SU-DHL-6 (cell line): Measurements from ENCODE around the gene CHST15.

Experiments used
- H2AFZ ChIP-seq: fragments of 200-600 bp; sonication (generic); 2 replicates; pipeline ENCODE4 v1.6.1; 2014; ENCODE audit warnings: low read depth, mild to moderate bottlenecking, moderate library complexity, mixed read lengths, antibody characterized with exemption, low read length; ENCODE audit not compliant: severe bottlenecking
- H3F3A ChIP-seq: fragments of 200-600 bp; shearing (Covaris generic); 2 replicates; pipeline ENCODE4 v1.6.0; 2016; ENCODE audit warnings: antibody characterized with exemption, mild to moderate bottlenecking; ENCODE audit not compliant: insufficient read depth
- H3K27ac ChIP-seq: fragments of 200-600 bp; sonication (generic); 2 replicates; pipeline ENCODE4 v1.5.1; 2016; ENCODE audit warnings: low read depth, mild to moderate bottlenecking, low read length, moderate library complexity, mixed read lengths
- H3K27me3 ChIP-seq: fragments of 200-600 bp; sonication (generic), shearing (Covaris generic); 2 replicates; pipeline ENCODE4 v1.6.0; 2014; ENCODE audit warnings: mild to moderate bottlenecking, low read length
- H3K36me3 ChIP-seq: fragments of 200-600 bp; sonication (generic); 2 replicates; pipeline ENCODE4 v1.6.1; 2014; ENCODE audit warnings: mild to moderate bottlenecking, low read length, mixed read lengths
- H3K4me2 ChIP-seq: fragments of 300-600, 200-600 bp; shearing (Covaris generic), sonication (generic); 2 replicates; pipeline ENCODE4 v1.6.0; 2014; ENCODE audit warnings: low read length, low read depth, mild to moderate bottlenecking; ENCODE audit not compliant: poor library complexity, severe bottlenecking
- H3K4me3 ChIP-seq: fragments of 200-600 bp; sonication (generic); 2 replicates; pipeline ENCODE4 v1.5.1; 2014; ENCODE audit warnings: antibody characterized with exemption, low read length, mild to moderate bottlenecking, mixed read lengths; ENCODE audit not compliant: insufficient read depth, poor library complexity, severe bottlenecking
- H3K79me2 ChIP-seq: fragments of 200-600 bp; sonication (generic); 2 replicates; pipeline ENCODE4 v1.6.1; 2014; ENCODE audit warnings: mild to moderate bottlenecking, low read length, moderate library complexity; ENCODE audit not compliant: insufficient read depth
- H3K9ac ChIP-seq: fragments of 200-600 bp; sonication (generic); 2 replicates; pipeline ENCODE4 v1.7.0; 2014; ENCODE audit warnings: mild to moderate bottlenecking, low read length
- H3K9me2 ChIP-seq: fragments of 200-600 bp; sonication (generic); replicated peaks from 2 replicates; pipeline ENCODE4 v1.6.1; 2014; ENCODE audit warnings: low read length; ENCODE audit not compliant: insufficient read depth
- H3K9me3 ChIP-seq: fragments of 200-600 bp; sonication (generic); 2 replicates; pipeline ENCODE4 v1.6.1; 2014; ENCODE audit warnings: low read length, mixed read lengths; ENCODE audit not compliant: insufficient read depth
- H4K20me1 ChIP-seq: fragments of 200-600 bp; sonication (generic); 2 replicates; pipeline ENCODE4 v1.6.1; 2014; ENCODE audit warnings: low read depth, mild to moderate bottlenecking, antibody characterized with exemption, low read length, moderate library complexity, mixed read lengths
- EZH2phosphoT487 ChIP-seq: fragments of 200-600 bp; sonication (generic), shearing (Covaris generic); conservative IDR thresholded peaks from 2 replicates; pipeline ENCODE4 v1.6.1; 2018; ENCODE audit warnings: mild to moderate bottlenecking, antibody characterized with exemption, low read length, moderate library complexity, mixed read lengths
- TF ChIP-seq, protein P1 (sequence below): fragments of 200-600 bp; sonication (generic); IDR thresholded peaks from one replicate; pipeline ENCODE4 v1.5.1; 2017; ENCODE audit warnings: antibody characterized with exemption, mild to moderate bottlenecking, low read length, moderate library complexity; ENCODE audit not compliant: insufficient read depth, poor library complexity, severe bottlenecking

Gene CHST15

DNA sequence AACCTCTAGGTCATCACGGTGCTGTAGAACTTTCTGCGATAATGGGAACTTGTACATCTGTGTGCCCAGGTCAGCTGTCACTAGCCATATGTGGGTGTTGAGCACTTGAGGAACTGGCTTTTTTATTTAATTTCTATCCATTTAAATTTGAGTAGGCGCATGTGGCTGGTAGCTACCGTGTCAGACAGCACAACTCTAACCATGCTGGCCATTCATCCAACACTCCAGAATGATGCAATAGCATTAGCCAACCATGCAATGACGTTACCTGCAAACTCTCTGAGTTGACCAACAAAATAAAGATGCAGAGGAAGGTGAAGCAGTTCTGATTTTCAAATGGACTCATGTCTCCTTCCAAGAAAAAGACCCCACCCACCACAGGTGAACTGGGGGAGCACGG lies 24.4 kb upstream of the CHST15 start:
- Histone ChIP-seq H3K79me2 (no peaks in the 10 kb centered on the region), H3K9ac (no peak overlapping the region), H3K4me3 (no peak overlapping the region), H4K20me1 (no peaks in the 10 kb centered on the region), H3K27ac (no peak overlapping the region), H3K9me2 (no peaks in the 10 kb centered on the region), H3K9me3 (no peaks in the 10 kb centered on the region), H3K4me2 (no peak overlapping the region), H3F3A (peaks cover 2% of the 10 kb centered on the region; the same call in 1 of the 2 replicates), H3K36me3 (no peaks in the 10 kb centered on the region), H3K27me3 (no peaks in the 10 kb centered on the region), H2AFZ (no peak overlapping the region)
- TF ChIP-seq EZH2phosphoT487 = no peak
- TF ChIP-seq, protein P1, sequence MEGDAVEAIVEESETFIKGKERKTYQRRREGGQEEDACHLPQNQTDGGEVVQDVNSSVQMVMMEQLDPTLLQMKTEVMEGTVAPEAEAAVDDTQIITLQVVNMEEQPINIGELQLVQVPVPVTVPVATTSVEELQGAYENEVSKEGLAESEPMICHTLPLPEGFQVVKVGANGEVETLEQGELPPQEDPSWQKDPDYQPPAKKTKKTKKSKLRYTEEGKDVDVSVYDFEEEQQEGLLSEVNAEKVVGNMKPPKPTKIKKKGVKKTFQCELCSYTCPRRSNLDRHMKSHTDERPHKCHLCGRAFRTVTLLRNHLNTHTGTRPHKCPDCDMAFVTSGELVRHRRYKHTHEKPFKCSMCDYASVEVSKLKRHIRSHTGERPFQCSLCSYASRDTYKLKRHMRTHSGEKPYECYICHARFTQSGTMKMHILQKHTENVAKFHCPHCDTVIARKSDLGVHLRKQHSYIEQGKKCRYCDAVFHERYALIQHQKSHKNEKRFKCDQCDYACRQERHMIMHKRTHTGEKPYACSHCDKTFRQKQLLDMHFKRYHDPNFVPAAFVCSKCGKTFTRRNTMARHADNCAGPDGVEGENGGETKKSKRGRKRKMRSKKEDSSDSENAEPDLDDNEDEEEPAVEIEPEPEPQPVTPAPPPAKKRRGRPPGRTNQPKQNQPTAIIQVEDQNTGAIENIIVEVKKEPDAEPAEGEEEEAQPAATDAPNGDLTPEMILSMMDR = no peak

DNA sequence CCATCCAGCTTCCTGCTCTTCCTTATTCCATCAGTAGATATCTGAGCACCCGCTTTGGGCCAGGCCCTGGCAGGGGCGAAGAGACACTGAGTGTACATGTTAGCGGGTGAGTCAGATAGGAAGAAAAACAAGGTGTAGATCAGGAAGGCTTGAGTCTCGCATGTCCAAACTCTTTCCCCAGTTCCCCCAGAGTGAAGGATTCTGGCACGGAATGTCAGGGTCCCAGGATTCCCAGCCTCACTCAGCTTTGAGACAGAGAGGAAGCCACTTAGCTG lies 24.1 kb upstream of the CHST15 start:
- Histone ChIP-seq H3K36me3 (no peaks in the 10 kb centered on the region), H4K20me1 (no peaks in the 10 kb centered on the region), H2AFZ (no peak overlapping the region), H3K4me2 (no peak overlapping the region), H3K79me2 (no peaks in the 10 kb centered on the region), H3K9ac (no peak overlapping the region), H3K27me3 (no peaks in the 10 kb centered on the region), H3K4me3 (no peak overlapping the region), H3K9me2 (no peaks in the 10 kb centered on the region), H3K27ac (no peak overlapping the region), H3F3A (no peaks in the 10 kb centered on the region), H3K9me3 (no peaks in the 10 kb centered on the region)
- TF ChIP-seq EZH2phosphoT487 = no peak
- TF ChIP-seq, protein P1 = no peak

DNA sequence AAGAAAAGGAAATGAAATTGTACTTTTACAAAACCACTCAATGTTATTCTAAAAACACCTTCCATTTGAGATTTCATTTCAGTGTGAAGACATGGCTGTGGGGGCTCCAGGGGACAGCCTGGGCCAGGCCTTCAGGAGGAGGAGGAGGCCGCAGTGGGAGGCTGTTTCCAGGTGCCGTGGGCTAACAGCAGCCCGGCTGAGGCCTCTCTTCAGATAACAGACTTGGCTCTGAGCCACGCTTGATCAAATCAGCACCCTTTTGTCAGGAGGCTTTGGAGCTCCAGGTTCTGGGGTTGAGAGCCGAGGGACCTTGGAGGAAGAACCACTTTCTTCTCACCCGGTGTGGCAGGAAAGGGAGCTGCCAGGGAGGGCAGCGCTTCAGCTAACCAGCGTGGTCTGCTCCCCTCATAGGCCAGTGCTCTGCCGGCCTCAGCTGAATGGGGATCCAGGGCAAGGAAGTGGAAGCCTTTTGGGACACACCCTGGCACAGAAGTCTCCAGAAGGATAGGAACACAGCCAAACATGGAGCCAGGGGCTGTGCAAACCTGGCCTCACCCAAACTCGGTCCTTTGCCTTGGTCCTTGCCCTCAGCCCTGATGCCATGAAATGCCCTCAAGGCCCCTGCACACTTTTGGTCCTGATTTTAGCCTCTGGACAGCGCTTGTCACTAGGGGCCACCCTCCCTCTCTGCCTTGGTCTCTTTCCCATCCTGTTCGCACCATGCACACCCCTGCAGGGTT lies 23.5 kb upstream of the CHST15 start:
- H3K9me2 ChIP-seq = no peaks in the 10 kb centered on the region
- H3F3A ChIP-seq = no peaks in the 10 kb centered on the region
- H3K4me3 ChIP-seq = no peak overlapping the region
- no peaks in the 10 kb centered on the region for H3K36me3 ChIP-seq
- no peaks in the 10 kb centered on the region for H4K20me1 ChIP-seq
- H3K27me3 ChIP-seq = no peaks in the 10 kb centered on the region
- H3K4me2 ChIP-seq = no peak overlapping the region
- TF ChIP-seq EZH2phosphoT487 = no peak
- TF ChIP-seq, protein P1 = no peak
- no peaks in the 10 kb centered on the region for H3K9me3 ChIP-seq
- H3K79me2 ChIP-seq = no peaks in the 10 kb centered on the region
- no peak overlapping the region for H3K9ac ChIP-seq
- no peak overlapping the region for H3K27ac ChIP-seq
- no peak overlapping the region for H2AFZ ChIP-seq
